ENCODE data around the gene AFF4. TPM values are rescaled to one million over a fixed set of nuclear protein-coding genes. Genes with fewer than 3 reads are reported as not detected.

Gene AFF4
- polyA plus RNA-seq, 1 donor from 2014 or later: 60.6 TPM

DNA sequence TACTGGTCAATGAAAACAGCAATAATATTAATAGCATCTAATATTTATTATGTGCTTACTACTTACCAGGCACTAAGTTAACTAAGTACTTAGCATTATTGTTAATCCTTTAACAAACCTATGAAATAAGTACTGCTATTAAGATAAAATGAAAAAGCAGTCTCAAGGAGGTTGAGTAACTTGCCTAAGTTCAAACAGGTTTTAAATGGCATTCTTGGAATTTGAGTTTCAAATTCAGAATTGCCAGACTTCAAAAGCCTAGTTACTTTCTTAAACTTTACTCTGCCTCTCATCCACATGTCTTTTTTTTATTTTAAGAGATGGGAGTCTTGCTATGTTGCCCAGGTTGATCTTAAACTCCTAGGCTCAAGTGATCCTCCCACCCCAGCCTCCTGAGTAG lies 73.9 kb downstream of the AFF4 start:
- H3K4me3 ChIP-seq (ENCODE audit: low read length): no peak overlapping the region
- no peak overlapping the region for H3K4me2 ChIP-seq (ENCODE audit: low read length)
- no peaks in the 10 kb centered on the region for H3K9me2 ChIP-seq (ENCODE audit: insufficient read depth, low read length)
- H3K36me3 ChIP-seq (ENCODE audit: insufficient read depth, low read length): peaks cover 11% of the 10 kb centered on the region
- no peak overlapping the region for H3K9ac ChIP-seq (ENCODE audit: low read length)
- no peaks in the 10 kb centered on the region for H3K27me3 ChIP-seq (ENCODE audit: insufficient read depth, low read depth, low read length)
- no peaks in the 10 kb centered on the region for H4K20me1 ChIP-seq (ENCODE audit: insufficient read depth)
- TF ChIP-seq SMC3 (conservative IDR thresholded peaks at IDR 0.05; ENCODE audit: poor library complexity) (no peak), EZH2 (IDR thresholded peaks at IDR 0.05; ENCODE audit: borderline replicate concordance, insufficient read depth, low read length, poor library complexity, severe bottlenecking) (no peak), TAF1 (IDR thresholded peaks at IDR 0.05; ENCODE audit: low read depth) (no peak), RAD21 (conservative IDR thresholded peaks at IDR 0.05) (no peak), REST (IDR thresholded peaks at IDR 0.05; ENCODE audit: borderline replicate concordance) (no peak), MXI1 (conservative IDR thresholded peaks at IDR 0.05; ENCODE audit: poor library complexity, severe bottlenecking) (no peak), EP300 (conservative IDR thresholded peaks at IDR 0.05; ENCODE audit: poor library complexity, severe bottlenecking) (no peak), POLR2AphosphoS5 (IDR thresholded peaks at IDR 0.05) (no peak)
- TF ChIP-seq, protein P1, sequence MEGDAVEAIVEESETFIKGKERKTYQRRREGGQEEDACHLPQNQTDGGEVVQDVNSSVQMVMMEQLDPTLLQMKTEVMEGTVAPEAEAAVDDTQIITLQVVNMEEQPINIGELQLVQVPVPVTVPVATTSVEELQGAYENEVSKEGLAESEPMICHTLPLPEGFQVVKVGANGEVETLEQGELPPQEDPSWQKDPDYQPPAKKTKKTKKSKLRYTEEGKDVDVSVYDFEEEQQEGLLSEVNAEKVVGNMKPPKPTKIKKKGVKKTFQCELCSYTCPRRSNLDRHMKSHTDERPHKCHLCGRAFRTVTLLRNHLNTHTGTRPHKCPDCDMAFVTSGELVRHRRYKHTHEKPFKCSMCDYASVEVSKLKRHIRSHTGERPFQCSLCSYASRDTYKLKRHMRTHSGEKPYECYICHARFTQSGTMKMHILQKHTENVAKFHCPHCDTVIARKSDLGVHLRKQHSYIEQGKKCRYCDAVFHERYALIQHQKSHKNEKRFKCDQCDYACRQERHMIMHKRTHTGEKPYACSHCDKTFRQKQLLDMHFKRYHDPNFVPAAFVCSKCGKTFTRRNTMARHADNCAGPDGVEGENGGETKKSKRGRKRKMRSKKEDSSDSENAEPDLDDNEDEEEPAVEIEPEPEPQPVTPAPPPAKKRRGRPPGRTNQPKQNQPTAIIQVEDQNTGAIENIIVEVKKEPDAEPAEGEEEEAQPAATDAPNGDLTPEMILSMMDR (IDR thresholded peaks at IDR 0.05; ENCODE audit: poor library complexity, severe bottlenecking): no peak
- no peaks in the 10 kb centered on the region for H3K9me3 ChIP-seq (ENCODE audit: low read length)
- H3K79me2 ChIP-seq (replicated peaks; ENCODE audit: insufficient read depth, low read length): peaks cover 11% of the 10 kb centered on the region
- no peak overlapping the region for H3K27ac ChIP-seq (ENCODE audit: low read length)
- no peaks in the 10 kb centered on the region for H3F3A ChIP-seq (ENCODE audit: insufficient read depth, low read length, poor library complexity, severe bottlenecking)
- no peak overlapping the region for H2AFZ ChIP-seq (ENCODE audit: low read depth, low read length)

GRCh38 chr5:132887283-132887682 lies 76.2 kb downstream of the AFF4 start:
- no peaks in the 10 kb centered on the region for H3F3A ChIP-seq (ENCODE audit: insufficient read depth, low read length, poor library complexity, severe bottlenecking)
- peaks cover 4% of the 10 kb centered on the region for H3K79me2 ChIP-seq (replicated peaks; ENCODE audit: insufficient read depth, low read length)
- no peak overlapping the region for H3K27ac ChIP-seq (ENCODE audit: low read length)
- no peaks in the 10 kb centered on the region for H4K20me1 ChIP-seq (ENCODE audit: insufficient read depth)
- no peak overlapping the region for H2AFZ ChIP-seq (ENCODE audit: low read depth, low read length)
- H3K9ac ChIP-seq (ENCODE audit: low read length): no peak overlapping the region
- H3K4me3 ChIP-seq (ENCODE audit: low read length): no peak overlapping the region
- H3K27me3 ChIP-seq (ENCODE audit: insufficient read depth, low read depth, low read length): no peaks in the 10 kb centered on the region
- TF ChIP-seq EP300 (conservative IDR thresholded peaks at IDR 0.05; ENCODE audit: poor library complexity, severe bottlenecking): no peak
- no peak for TF ChIP-seq MXI1 (conservative IDR thresholded peaks at IDR 0.05; ENCODE audit: poor library complexity, severe bottlenecking)
- TF ChIP-seq TAF1 (IDR thresholded peaks at IDR 0.05; ENCODE audit: low read depth): no peak
- TF ChIP-seq EZH2 (IDR thresholded peaks at IDR 0.05; ENCODE audit: borderline replicate concordance, insufficient read depth, low read length, poor library complexity, severe bottlenecking): no peak
- TF ChIP-seq POLR2AphosphoS5 (IDR thresholded peaks at IDR 0.05): no peak
- no peak for TF ChIP-seq RAD21 (conservative IDR thresholded peaks at IDR 0.05)
- no peaks in the 10 kb centered on the region for H3K9me3 ChIP-seq (ENCODE audit: low read length)
- H3K36me3 ChIP-seq (ENCODE audit: insufficient read depth, low read length): peaks cover 11% of the 10 kb centered on the region
- no peaks in the 10 kb centered on the region for H3K9me2 ChIP-seq (ENCODE audit: insufficient read depth, low read length)
- H3K4me2 ChIP-seq (ENCODE audit: low read length): no peak overlapping the region

Measured in neural cell (in vitro differentiated cells).